H9 (cell line): ENCODE measurements around the gene KIAA1671. TPM values are rescaled to one million over a fixed set of nuclear protein-coding genes. Genes with fewer than 3 reads are reported as not detected.
"Not testable (repeated sequence)": the region's sequence is repeated elsewhere in the genome, so short reads cannot be mapped to it uniquely, and the experiment has no call there.

ENCODE experiments used
- DNase-seq: peaks from one replicate; pipeline ENCODE4 v3.0.0-alpha.2; 2017
- H2AFZ ChIP-seq: one replicate; pipeline ENCODE4 v1.6.1; 2013; ENCODE audit warnings: mild to moderate bottlenecking, low read length, control low read depth, moderate library complexity
- H2AK5ac ChIP-seq: 2 replicates; pipeline ENCODE4 v1.6.1; 2013; ENCODE audit warnings: low read length, control low read depth, mixed read lengths; ENCODE audit not compliant: insufficient read length
- H2BK120ac ChIP-seq: one replicate; pipeline ENCODE4 v1.6.1; 2013; ENCODE audit warnings: low read depth, mild to moderate bottlenecking, low read length, control low read depth, inconsistent platforms; ENCODE audit not compliant: poor library complexity, severe bottlenecking
- H2BK12ac ChIP-seq: 2 replicates; pipeline ENCODE4 v1.6.1; 2013; ENCODE audit warnings: low read length, control low read depth, mixed read lengths, low read depth; ENCODE audit not compliant: insufficient read length
- H2BK15ac ChIP-seq: 2 replicates; pipeline ENCODE4 v1.6.1; 2013; ENCODE audit warnings: low read depth, low read length, control low read depth
- H2BK20ac ChIP-seq: one replicate; pipeline ENCODE4 v1.6.1; 2013; ENCODE audit warnings: low read depth, mild to moderate bottlenecking, low read length, control low read depth, inconsistent platforms; ENCODE audit not compliant: poor library complexity, severe bottlenecking
- H2BK5ac ChIP-seq: 2 replicates; pipeline ENCODE4 v1.6.1; 2013; ENCODE audit warnings: low read length, control low read depth, mixed read lengths; ENCODE audit not compliant: insufficient read length
- H3K14ac ChIP-seq: 2 replicates; pipeline ENCODE4 v1.6.1; 2013; ENCODE audit warnings: low read length, control low read depth; ENCODE audit not compliant: insufficient read depth
- H3K18ac ChIP-seq: 2 replicates; pipeline ENCODE4 v1.6.1; 2013; ENCODE audit warnings: low read depth, mild to moderate bottlenecking, mixed read lengths, low read length, control low read depth; ENCODE audit not compliant: insufficient read length
- H3K23ac ChIP-seq: 2 replicates; pipeline ENCODE4 v1.6.1; 2013; ENCODE audit warnings: low read length, control low read depth, mixed read lengths, low read depth; ENCODE audit not compliant: insufficient read length
- H3K23me2 ChIP-seq: 2 replicates; pipeline ENCODE4 v1.6.1; 2013; ENCODE audit warnings: low read depth, mild to moderate bottlenecking, mixed read lengths, low read length, control low read depth; ENCODE audit not compliant: insufficient read length, poor library complexity, severe bottlenecking
- H3K27ac ChIP-seq: 2 replicates; pipeline ENCODE4 v1.5.1; 2013; ENCODE audit warnings: low read length, control low read depth, mixed read lengths, low read depth; ENCODE audit not compliant: insufficient read length
- H3K27me3 ChIP-seq: 2 replicates; pipeline ENCODE4 v1.6.1; 2013; ENCODE audit warnings: low read length, control low read depth, inconsistent platforms; ENCODE audit not compliant: insufficient read depth
- H3K4ac ChIP-seq: 2 replicates; pipeline ENCODE4 v1.6.1; 2013; ENCODE audit warnings: low read depth, mild to moderate bottlenecking, control low read depth, inconsistent platforms, low read length, moderate library complexity
- H3K4me1 ChIP-seq: 2 replicates; pipeline ENCODE4 v1.6.1; 2013; ENCODE audit warnings: low read length, control low read depth, inconsistent platforms; ENCODE audit not compliant: insufficient read depth
- H3K4me2 ChIP-seq: 2 replicates; pipeline ENCODE4 v1.6.1; 2013; ENCODE audit warnings: low read length, control low read depth, mixed read lengths; ENCODE audit not compliant: insufficient read length, insufficient read depth
- H3K56ac ChIP-seq: 2 replicates; pipeline ENCODE4 v1.6.1; 2013; ENCODE audit warnings: low read depth, mild to moderate bottlenecking, mixed read lengths, low read length, control low read depth; ENCODE audit not compliant: insufficient read length
- H3K79me1 ChIP-seq: 2 replicates; pipeline ENCODE4 v1.6.1; 2013; ENCODE audit warnings: low read depth, mild to moderate bottlenecking, moderate library complexity, low read length, control low read depth, inconsistent platforms; ENCODE audit not compliant: insufficient read depth, poor library complexity, severe bottlenecking
- H3K79me2 ChIP-seq: 2 replicates; pipeline ENCODE4 v1.6.1; 2013; ENCODE audit warnings: low read length, control low read depth, inconsistent platforms; ENCODE audit not compliant: insufficient read depth
- H3K9ac ChIP-seq: 2 replicates; pipeline ENCODE4 v1.6.1; 2013; ENCODE audit warnings: low read length, control low read depth, mixed read lengths; ENCODE audit not compliant: insufficient read length; ENCODE audit errors: extremely low read depth
- H3K9me3 ChIP-seq: one replicate; pipeline ENCODE4 v1.6.1; 2013; ENCODE audit warnings: low read depth, low read length, inconsistent platforms; ENCODE audit not compliant: control insufficient read depth
- H3T11ph ChIP-seq: one replicate; pipeline ENCODE4 v1.6.1; 2013; ENCODE audit warnings: mild to moderate bottlenecking, low read length, control low read depth, inconsistent platforms
- H4K20me1 ChIP-seq: one replicate; pipeline ENCODE4 v1.6.1; 2013; ENCODE audit not compliant: control insufficient read depth, insufficient read length, insufficient read depth
- H4K5ac ChIP-seq: 2 replicates; pipeline ENCODE4 v1.6.1; 2013; ENCODE audit warnings: low read depth, mild to moderate bottlenecking, mixed read lengths, low read length, control low read depth; ENCODE audit not compliant: insufficient read length
- H4K8ac ChIP-seq: replicated peaks from 2 replicates; pipeline ENCODE4 v1.6.1; 2013; ENCODE audit warnings: low read length, control low read depth, mixed read lengths, low read depth; ENCODE audit not compliant: insufficient read length
- H4K91ac ChIP-seq: 2 replicates; pipeline ENCODE4 v1.6.1; 2013; ENCODE audit warnings: low read depth, mild to moderate bottlenecking, moderate library complexity, mixed read lengths, low read length, control low read depth; ENCODE audit not compliant: insufficient read length
- H3K27ac Mint-ChIP-seq, 3 experiments: 2 replicates in 2 of 3; 3 replicates in 1 of 3; pipeline ENCODE4 v1.8.0; 2020 to 2021; ENCODE audit warnings: mixed read lengths in 3 of 3, mild to moderate bottlenecking in 1 of 3, moderate library complexity in 1 of 3
- H3K27me3 Mint-ChIP-seq: 2 replicates; pipeline ENCODE4 v1.8.0; 2021; ENCODE audit warnings: low read depth, mild to moderate bottlenecking, moderate library complexity, mixed read lengths
- H3K36me3 Mint-ChIP-seq, 3 experiments: 2 replicates in 2 of 3; 3 replicates in 1 of 3; pipeline ENCODE4 v1.8.0; 2020 to 2021; ENCODE audit warnings: low read depth in 3 of 3, mixed read lengths in 3 of 3; ENCODE audit not compliant: insufficient read depth in 1 of 3
- H3K4me1 Mint-ChIP-seq, 2 experiments: 2 replicates each; pipeline ENCODE4 v1.8.0; 2020; ENCODE audit warnings: mixed read lengths in 2 of 2
- H3K4me3 Mint-ChIP-seq, 2 experiments: 2 replicates in 1 of 2; 3 replicates in 1 of 2; pipeline ENCODE4 v1.8.0; 2020 to 2021; ENCODE audit warnings: mild to moderate bottlenecking in 2 of 2, mixed read lengths in 2 of 2, moderate library complexity in 1 of 2
- H3K9me3 Mint-ChIP-seq, 2 experiments: 2 replicates in 1 of 2; 3 replicates in 1 of 2; pipeline ENCODE4 v1.8.0; 2020; ENCODE audit warnings: mild to moderate bottlenecking in 2 of 2, mixed read lengths in 2 of 2, moderate library complexity in 1 of 2
- WGBS: extraction: QIAGEN DNeasy Blood & Tissue Kit; methylation state at CpG from one replicate; pipeline ENCODE4 v1.1.7; 2013; ENCODE audit warnings: missing lambda C conversion rate, low lambda C conversion rate, mixed read lengths; ENCODE audit not compliant: insufficient read length; ENCODE audit errors: extremely low coverage; 5-methylcytosine and 5-hydroxymethylcytosine counted together
- total RNA-seq: library from RNA; stranded (reverse); gene quantifications from 2 replicates; pipeline ENCODE4 v1.2.1, GENCODE V29; 2021
- TF ChIP-seq, protein P1 (sequence below): fragments of 200-600 bp; sonication (generic); conservative IDR thresholded peaks from 3 replicates; pipeline ENCODE4 v1.8.0; 2021; ENCODE audit warnings: antibody characterized with exemption, mild to moderate bottlenecking

Gene KIAA1671
- total RNA-seq, 1 experiment from 2014 or later = 22.6 TPM

DNA sequence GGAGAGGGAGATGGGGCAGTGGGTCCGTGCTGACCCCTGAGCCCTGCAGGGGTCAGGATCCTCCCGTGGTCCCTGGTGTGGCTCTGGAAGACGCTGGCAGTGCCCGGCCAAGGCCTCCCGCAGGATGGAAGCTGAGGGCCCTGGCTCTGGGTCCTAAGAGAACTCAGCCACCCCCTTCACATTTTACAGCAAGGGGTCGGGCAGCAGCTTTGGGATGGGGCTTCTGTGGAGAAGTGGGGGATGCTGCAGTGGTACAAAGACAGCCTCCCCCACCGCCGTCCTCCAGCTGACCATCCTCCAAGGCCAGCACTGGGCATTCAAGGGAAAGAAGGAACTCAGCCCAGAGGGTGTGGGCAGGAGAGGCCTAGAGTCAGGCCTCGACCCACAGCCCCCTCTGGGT is 225.4 kb downstream of the KIAA1671 start:
- no peak overlapping the region for H3K4me2 ChIP-seq
- H3K4me3 Mint-ChIP-seq = no peak overlapping the region
- H4K5ac ChIP-seq = no peak overlapping the region
- no peak overlapping the region for H2BK12ac ChIP-seq
- H3K56ac ChIP-seq = no peak overlapping the region
- DNase-seq = no peak
- H3K4ac ChIP-seq = no peak overlapping the region
- H3K79me2 ChIP-seq = no peaks in the 10 kb centered on the region
- H4K20me1 ChIP-seq = no peaks in the 10 kb centered on the region
- H4K91ac ChIP-seq = no peak overlapping the region
- no peak overlapping the region for H2AK5ac ChIP-seq
- TF ChIP-seq, protein P1, sequence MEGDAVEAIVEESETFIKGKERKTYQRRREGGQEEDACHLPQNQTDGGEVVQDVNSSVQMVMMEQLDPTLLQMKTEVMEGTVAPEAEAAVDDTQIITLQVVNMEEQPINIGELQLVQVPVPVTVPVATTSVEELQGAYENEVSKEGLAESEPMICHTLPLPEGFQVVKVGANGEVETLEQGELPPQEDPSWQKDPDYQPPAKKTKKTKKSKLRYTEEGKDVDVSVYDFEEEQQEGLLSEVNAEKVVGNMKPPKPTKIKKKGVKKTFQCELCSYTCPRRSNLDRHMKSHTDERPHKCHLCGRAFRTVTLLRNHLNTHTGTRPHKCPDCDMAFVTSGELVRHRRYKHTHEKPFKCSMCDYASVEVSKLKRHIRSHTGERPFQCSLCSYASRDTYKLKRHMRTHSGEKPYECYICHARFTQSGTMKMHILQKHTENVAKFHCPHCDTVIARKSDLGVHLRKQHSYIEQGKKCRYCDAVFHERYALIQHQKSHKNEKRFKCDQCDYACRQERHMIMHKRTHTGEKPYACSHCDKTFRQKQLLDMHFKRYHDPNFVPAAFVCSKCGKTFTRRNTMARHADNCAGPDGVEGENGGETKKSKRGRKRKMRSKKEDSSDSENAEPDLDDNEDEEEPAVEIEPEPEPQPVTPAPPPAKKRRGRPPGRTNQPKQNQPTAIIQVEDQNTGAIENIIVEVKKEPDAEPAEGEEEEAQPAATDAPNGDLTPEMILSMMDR = no peak
- no peaks in the 10 kb centered on the region for H3K27me3 Mint-ChIP-seq
- H3K18ac ChIP-seq = no peak overlapping the region
- H3K27ac ChIP-seq = no peak overlapping the region
- peaks cover 10 to 37% (median 20%) of the 10 kb centered on the region in 3 experiments for H3K36me3 Mint-ChIP-seq
- H2BK20ac ChIP-seq = no peak overlapping the region
- H3T11ph ChIP-seq = no peak overlapping the region
- WGBS = no CpG with 5 or more reads among the region's 9 CpGs
- H3K4me1 Mint-ChIP-seq = peaks cover 9% of the 10 kb centered on the region in 2 experiments
- no peak overlapping the region for H2BK15ac ChIP-seq
- no peak overlapping the region for H2BK5ac ChIP-seq
- no peaks in the 10 kb centered on the region for H3K23me2 ChIP-seq
- H3K79me1 ChIP-seq = no peaks in the 10 kb centered on the region
- no peaks in the 10 kb centered on the region for H3K9me3 ChIP-seq
- H3K9me3 Mint-ChIP-seq = peaks cover 0 to 2% of the 10 kb centered on the region in 2 experiments; a peak in 1 of 5 replicates
- H4K8ac ChIP-seq = no peak overlapping the region
- no peak overlapping the region for H3K14ac ChIP-seq
- H3K23ac ChIP-seq = no peak overlapping the region
- no peaks in the 10 kb centered on the region; the same call in 1 of the 2 replicates for H3K27me3 ChIP-seq
- no peaks in the 10 kb centered on the region for H3K4me1 ChIP-seq
- no peak overlapping the region for H3K9ac ChIP-seq
- H3K27ac Mint-ChIP-seq = no peak overlapping the region
- no peak overlapping the region for H2AFZ ChIP-seq
- no peak overlapping the region for H2BK120ac ChIP-seq

DNA sequence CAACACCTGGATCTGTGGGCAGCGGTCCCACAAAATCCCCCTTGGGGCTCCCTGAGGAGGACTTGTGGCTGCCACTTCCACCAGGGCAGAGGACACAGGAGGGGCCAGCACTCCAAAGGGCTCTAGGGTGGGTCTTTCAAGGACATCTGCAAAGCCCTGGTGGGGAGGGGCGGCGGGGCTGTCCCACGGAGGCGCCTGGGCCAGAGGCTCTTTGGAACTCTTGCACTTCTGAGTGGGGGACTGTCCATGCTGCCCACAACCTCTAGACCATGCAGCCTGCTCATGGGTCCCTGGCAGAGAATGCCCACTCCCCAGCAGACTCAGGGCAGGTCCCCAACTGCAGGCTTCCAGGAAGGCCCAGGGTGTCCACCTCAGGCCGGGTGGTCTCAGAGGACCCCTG is 225.8 kb downstream of the KIAA1671 start:
- H3K36me3 Mint-ChIP-seq = peaks cover 10 to 38% (median 20%) of the 10 kb centered on the region in 3 experiments
- not testable (repeated sequence) for H4K5ac ChIP-seq, H3K23ac ChIP-seq, H3K79me1 ChIP-seq, H4K91ac ChIP-seq, H3K14ac ChIP-seq, H4K20me1 ChIP-seq, H2BK15ac ChIP-seq, H2BK20ac ChIP-seq, H3K27me3 Mint-ChIP-seq, H2AK5ac ChIP-seq, H3K9me3 Mint-ChIP-seq, H3K9ac ChIP-seq, H3K79me2 ChIP-seq, H3K23me2 ChIP-seq, H3K4me1 Mint-ChIP-seq, DNase-seq, H3K9me3 ChIP-seq, H4K8ac ChIP-seq, H3K27ac ChIP-seq, H2BK12ac ChIP-seq, H2BK5ac ChIP-seq, H3K27me3 ChIP-seq, H3K4ac ChIP-seq, H3T11ph ChIP-seq, H3K4me2 ChIP-seq, H3K4me1 ChIP-seq, H2BK120ac ChIP-seq, H3K27ac Mint-ChIP-seq, H3K56ac ChIP-seq, H3K4me3 Mint-ChIP-seq, H2AFZ ChIP-seq, H3K18ac ChIP-seq
- no CpG with 5 or more reads among the region's 6 CpGs for WGBS
